Heart left ventricle (tissue), 13 donors: Measurements from ENCODE around the gene NPHP4.

Experiments used
- POLR2A ChIP-seq, 2 donors: fragments of 450-650 bp; IDR thresholded peaks; one replicate each; pipeline ENCODE4 v1.6.1; 2017; ENCODE audit warnings: antibody characterized with exemption in 2 of 2, mild to moderate bottlenecking in 2 of 2, moderate library complexity in 2 of 2
- TF ChIP-seq, protein P1 (sequence below), 12 donors: fragments of 200-600 bp; sonication (generic) in 4 of 12; IDR thresholded peaks; one replicate each; pipeline versions ENCODE4 v1.5.0 to v1.8.0; 2018 to 2022; ENCODE audit warnings: antibody characterized with exemption in 12 of 12, mild to moderate bottlenecking in 5 of 12
- donor health status: ischemic (EF 13 %, LVEDD 7.1; RV severe dilation, severe dysfunction).
- donor health status: DM: no; HTN: yes; CAD: no.
- donor health status: DM: no; HTN: no; CAD: no.
- donor health status: ischemic (EF 25% LVEDD 6.9; RV normal size, moderate dysfunction).
- donor health status: ischemic (EF 25% LVEDD 5.7; RV mildly dilated, moderate dysfunction).
- donor health status: ischemic (EF 35%, LVEDD 5.7; RV mildly dilated, moderate dysfunction).
- donor health status: nonischemic (EF 11% LVEDD 7.7; RV severe dilation, severe dysfunction).
- donor health status: DM: yes; HTN: yes; CAD: no.
- donor health status: PGD.
- donor health status: ischemic (EF 29% LVEDD 5.4; RV normal size, mild dysfunction).
- donor health status: nonischemic (EF 23%, LVEDD 6.1; RV moderate dilation, normal function).

GRCh38 chr1:5859766-5860165 lies 132.5 kb downstream of the NPHP4 start:
- TF ChIP-seq, protein P1, sequence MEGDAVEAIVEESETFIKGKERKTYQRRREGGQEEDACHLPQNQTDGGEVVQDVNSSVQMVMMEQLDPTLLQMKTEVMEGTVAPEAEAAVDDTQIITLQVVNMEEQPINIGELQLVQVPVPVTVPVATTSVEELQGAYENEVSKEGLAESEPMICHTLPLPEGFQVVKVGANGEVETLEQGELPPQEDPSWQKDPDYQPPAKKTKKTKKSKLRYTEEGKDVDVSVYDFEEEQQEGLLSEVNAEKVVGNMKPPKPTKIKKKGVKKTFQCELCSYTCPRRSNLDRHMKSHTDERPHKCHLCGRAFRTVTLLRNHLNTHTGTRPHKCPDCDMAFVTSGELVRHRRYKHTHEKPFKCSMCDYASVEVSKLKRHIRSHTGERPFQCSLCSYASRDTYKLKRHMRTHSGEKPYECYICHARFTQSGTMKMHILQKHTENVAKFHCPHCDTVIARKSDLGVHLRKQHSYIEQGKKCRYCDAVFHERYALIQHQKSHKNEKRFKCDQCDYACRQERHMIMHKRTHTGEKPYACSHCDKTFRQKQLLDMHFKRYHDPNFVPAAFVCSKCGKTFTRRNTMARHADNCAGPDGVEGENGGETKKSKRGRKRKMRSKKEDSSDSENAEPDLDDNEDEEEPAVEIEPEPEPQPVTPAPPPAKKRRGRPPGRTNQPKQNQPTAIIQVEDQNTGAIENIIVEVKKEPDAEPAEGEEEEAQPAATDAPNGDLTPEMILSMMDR (IDR thresholded peaks at IDR 0.05), result no peak
- no peak for TF ChIP-seq POLR2A (IDR thresholded peaks at IDR 0.05)
